ENCODE measurements around the gene MAG.

The MAG gene

DNA sequence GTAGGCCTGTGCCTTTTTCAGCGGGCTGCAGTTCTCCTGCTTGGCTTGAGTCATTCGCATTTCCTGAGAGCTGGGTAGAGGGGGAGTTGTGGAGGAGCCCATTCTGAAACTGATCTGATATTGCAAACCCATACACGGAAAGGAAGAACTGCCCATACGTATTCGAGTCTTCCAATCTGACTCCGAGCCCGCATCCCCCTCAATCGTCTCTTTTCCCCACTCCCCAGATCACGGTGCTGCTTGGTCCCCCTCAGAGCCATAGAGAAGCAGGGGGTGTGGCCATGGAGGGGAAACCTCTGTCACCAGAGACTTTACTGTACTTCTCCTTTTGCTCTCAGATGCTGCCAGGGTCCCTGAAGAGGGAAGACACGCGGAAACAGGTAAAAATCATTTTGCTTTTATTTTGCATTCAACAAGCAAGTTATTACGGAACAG, 36.9 kb downstream of the MAG start, which contains the start of gene CD22:
Gene CD22, plus strand, starts transcription at position 337 of the 435 bp plus-strand sequence. CDS start 2,854 bp downstream, outside the sequence.
- Histone ChIP-seq H3K27me3 (ENCODE audit: control insufficient read depth, insufficient read depth, low read length) (no peaks in the 10 kb centered on the region), H3K36me3 (ENCODE audit: control insufficient read depth, insufficient read depth, low read length) (no peaks in the 10 kb centered on the region), H3K4me3 (ENCODE audit: low read length) (no peak within 1 kb of the TSS), H3K9ac (ENCODE audit: low read length) (no peak within 1 kb of the TSS), H3K27ac (ENCODE audit: low read depth, low read length) (no peak within 1 kb of the TSS), H3K4me1 (ENCODE audit: control insufficient read depth, insufficient read depth, low read length) (no peaks in the 10 kb centered on the region)

- H3K4me3 ChIP-seq (ENCODE audit: low read length) = no peak overlapping the region
- H3K9ac ChIP-seq (ENCODE audit: low read length) = no peak overlapping the region
- H3K4me1 ChIP-seq (ENCODE audit: control insufficient read depth, insufficient read depth, low read length) = no peaks in the 10 kb centered on the region
- no peaks in the 10 kb centered on the region for H3K27me3 ChIP-seq (ENCODE audit: control insufficient read depth, insufficient read depth, low read length)
- no peak overlapping the region for H3K27ac ChIP-seq (ENCODE audit: low read depth, low read length)
- no peaks in the 10 kb centered on the region for H3K36me3 ChIP-seq (ENCODE audit: control insufficient read depth, insufficient read depth, low read length)
Observed at GRCh38 chr19:35329323-35329722, 37.4 kb downstream of the MAG start.

DNA sequence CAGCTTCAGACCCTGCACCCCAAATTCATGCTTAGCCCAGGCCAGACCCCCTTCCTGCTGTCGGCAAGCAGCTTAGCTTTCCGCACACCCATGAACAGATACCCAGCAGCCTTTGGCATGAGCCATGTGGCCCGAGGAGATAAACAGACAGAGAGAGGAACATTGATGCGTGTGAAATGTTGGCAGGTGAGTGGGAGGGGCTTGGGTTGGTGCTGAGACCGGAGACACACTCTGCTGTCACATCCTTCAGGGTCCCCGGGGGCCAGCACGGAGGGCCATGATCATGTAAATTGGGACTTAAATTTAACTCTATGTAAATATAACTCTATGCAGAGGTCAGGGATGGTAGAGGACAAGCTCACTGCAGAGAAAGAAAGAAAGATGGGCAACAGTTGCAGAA, 38.5 kb downstream of the MAG start:
- no peak overlapping the region for H3K4me3 ChIP-seq (ENCODE audit: low read length)
- no peak overlapping the region for H3K27ac ChIP-seq (ENCODE audit: low read depth, low read length)
- H3K36me3 ChIP-seq (ENCODE audit: control insufficient read depth, insufficient read depth, low read length) = no peaks in the 10 kb centered on the region
- H3K9ac ChIP-seq (ENCODE audit: low read length) = no peak overlapping the region
- no peaks in the 10 kb centered on the region for H3K27me3 ChIP-seq (ENCODE audit: control insufficient read depth, insufficient read depth, low read length)
- H3K4me1 ChIP-seq (ENCODE audit: control insufficient read depth, insufficient read depth, low read length) = no peaks in the 10 kb centered on the region

DNA sequence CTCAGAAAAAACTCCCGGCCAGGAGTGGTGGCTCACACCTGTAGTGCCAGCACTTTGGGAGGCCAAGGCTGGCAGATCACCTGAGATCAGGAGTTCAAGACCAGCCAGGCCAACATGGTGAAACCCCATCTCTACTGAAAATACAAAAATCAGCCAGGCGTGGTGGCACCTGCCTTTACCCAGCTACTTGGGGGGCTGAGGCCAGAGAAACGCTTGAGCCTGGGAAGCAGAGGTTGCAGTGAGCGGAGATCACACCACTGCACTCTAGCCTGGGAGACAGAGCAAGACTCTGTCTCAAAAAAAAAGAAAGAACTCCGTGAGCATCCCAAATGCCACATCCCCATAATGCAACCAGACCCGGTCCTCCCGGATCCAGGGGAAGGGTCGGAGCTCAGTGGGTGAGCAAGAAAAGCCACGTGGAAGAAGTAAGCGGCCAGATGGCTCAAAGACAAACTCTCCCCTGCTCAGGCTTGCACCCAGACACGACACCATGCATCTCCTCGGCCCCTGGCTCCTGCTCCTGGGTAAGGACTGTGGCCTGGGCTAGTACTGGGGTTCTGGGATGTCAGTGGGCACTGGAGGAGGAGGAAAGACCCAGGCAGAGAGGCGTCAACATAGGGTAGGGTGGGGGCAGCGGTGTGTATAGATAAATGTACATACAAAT, 39.7 kb downstream of the MAG start:
- H3K27ac ChIP-seq (ENCODE audit: low read depth, low read length) = no peak overlapping the region
- H3K36me3 ChIP-seq (ENCODE audit: control insufficient read depth, insufficient read depth, low read length) = no peaks in the 10 kb centered on the region
- H3K4me3 ChIP-seq (ENCODE audit: low read length) = no peak overlapping the region
- no peaks in the 10 kb centered on the region for H3K27me3 ChIP-seq (ENCODE audit: control insufficient read depth, insufficient read depth, low read length)
- no peaks in the 10 kb centered on the region for H3K4me1 ChIP-seq (ENCODE audit: control insufficient read depth, insufficient read depth, low read length)
- no peak overlapping the region for H3K9ac ChIP-seq (ENCODE audit: low read length)

GRCh38 chr19:35332817-35333216, 40.9 kb downstream of the MAG start:
- no peaks in the 10 kb centered on the region for H3K36me3 ChIP-seq (ENCODE audit: control insufficient read depth, insufficient read depth, low read length)
- no peak overlapping the region for H3K27ac ChIP-seq (ENCODE audit: low read depth, low read length)
- no peaks in the 10 kb centered on the region for H3K4me1 ChIP-seq (ENCODE audit: control insufficient read depth, insufficient read depth, low read length)
- H3K4me3 ChIP-seq (ENCODE audit: low read length) = no peak overlapping the region
- no peaks in the 10 kb centered on the region for H3K27me3 ChIP-seq (ENCODE audit: control insufficient read depth, insufficient read depth, low read length)
- no peak overlapping the region for H3K9ac ChIP-seq (ENCODE audit: low read length)

- H3K27me3 ChIP-seq (ENCODE audit: control insufficient read depth, insufficient read depth, low read length) = no peaks in the 10 kb centered on the region
- no peaks in the 10 kb centered on the region for H3K4me1 ChIP-seq (ENCODE audit: control insufficient read depth, insufficient read depth, low read length)
- H3K4me3 ChIP-seq (ENCODE audit: low read length) = no peak overlapping the region
- H3K36me3 ChIP-seq (ENCODE audit: control insufficient read depth, insufficient read depth, low read length) = no peaks in the 10 kb centered on the region
- H3K27ac ChIP-seq (ENCODE audit: low read depth, low read length) = no peak overlapping the region
- no peak overlapping the region for H3K9ac ChIP-seq (ENCODE audit: low read length)
Observed at GRCh38 chr19:35334144-35334753, 42.3 kb downstream of the MAG start.

GRCh38 chr19:35336166-35336955, 44.4 kb downstream of the MAG start:
- no peaks in the 10 kb centered on the region for H3K27me3 ChIP-seq (ENCODE audit: control insufficient read depth, insufficient read depth, low read length)
- H3K27ac ChIP-seq (ENCODE audit: low read depth, low read length) = no peak overlapping the region
- H3K4me3 ChIP-seq (ENCODE audit: low read length) = no peak overlapping the region
- no peaks in the 10 kb centered on the region for H3K36me3 ChIP-seq (ENCODE audit: control insufficient read depth, insufficient read depth, low read length)
- H3K9ac ChIP-seq (ENCODE audit: low read length) = no peak overlapping the region
- H3K4me1 ChIP-seq (ENCODE audit: control insufficient read depth, insufficient read depth, low read length) = no peaks in the 10 kb centered on the region

- H3K4me3 ChIP-seq (ENCODE audit: low read length) = no peak overlapping the region
- no peak overlapping the region for H3K9ac ChIP-seq (ENCODE audit: low read length)
- no peaks in the 10 kb centered on the region for H3K27me3 ChIP-seq (ENCODE audit: control insufficient read depth, insufficient read depth, low read length)
- no peaks in the 10 kb centered on the region for H3K4me1 ChIP-seq (ENCODE audit: control insufficient read depth, insufficient read depth, low read length)
- H3K27ac ChIP-seq (ENCODE audit: low read depth, low read length) = no peak overlapping the region
- no peaks in the 10 kb centered on the region for H3K36me3 ChIP-seq (ENCODE audit: control insufficient read depth, insufficient read depth, low read length)
Observed at GRCh38 chr19:35337097-35337983, 45.4 kb downstream of the MAG start.

DNA sequence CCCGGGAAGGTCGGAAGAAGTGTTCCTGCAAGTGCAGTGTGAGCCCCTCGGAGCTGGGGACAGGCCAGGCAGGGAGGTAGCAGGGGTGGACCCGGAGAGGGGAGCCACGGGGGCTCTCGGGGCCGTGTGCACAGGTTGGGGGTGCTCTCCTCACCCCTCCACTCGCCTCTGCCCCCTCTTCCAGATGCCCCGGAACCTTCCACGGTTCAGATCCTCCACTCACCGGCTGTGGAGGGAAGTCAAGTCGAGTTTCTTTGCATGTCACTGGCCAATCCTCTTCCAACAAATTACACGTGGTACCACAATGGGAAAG, 46.0 kb downstream of the MAG start:
- Histone ChIP-seq H3K9ac (ENCODE audit: low read length) (no peak overlapping the region), H3K4me1 (ENCODE audit: control insufficient read depth, insufficient read depth, low read length) (no peaks in the 10 kb centered on the region), H3K27me3 (ENCODE audit: control insufficient read depth, insufficient read depth, low read length) (no peaks in the 10 kb centered on the region), H3K27ac (ENCODE audit: low read depth, low read length) (no peak overlapping the region), H3K4me3 (ENCODE audit: low read length) (no peak overlapping the region), H3K36me3 (ENCODE audit: control insufficient read depth, insufficient read depth, low read length) (no peaks in the 10 kb centered on the region)

GRCh38 chr19:35340431-35340830, 48.5 kb downstream of the MAG start:
- H3K36me3 ChIP-seq (ENCODE audit: control insufficient read depth, insufficient read depth, low read length) = no peaks in the 10 kb centered on the region
- no peaks in the 10 kb centered on the region for H3K4me1 ChIP-seq (ENCODE audit: control insufficient read depth, insufficient read depth, low read length)
- H3K4me3 ChIP-seq (ENCODE audit: low read length) = no peak overlapping the region
- no peak overlapping the region for H3K9ac ChIP-seq (ENCODE audit: low read length)
- no peaks in the 10 kb centered on the region for H3K27me3 ChIP-seq (ENCODE audit: control insufficient read depth, insufficient read depth, low read length)
- no peak overlapping the region for H3K27ac ChIP-seq (ENCODE audit: low read depth, low read length)

- H3K9ac ChIP-seq (ENCODE audit: low read length) = no peak overlapping the region
- H3K27me3 ChIP-seq (ENCODE audit: control insufficient read depth, insufficient read depth, low read length) = no peaks in the 10 kb centered on the region
- no peak overlapping the region for H3K27ac ChIP-seq (ENCODE audit: low read depth, low read length)
- no peaks in the 10 kb centered on the region for H3K4me1 ChIP-seq (ENCODE audit: control insufficient read depth, insufficient read depth, low read length)
- no peak overlapping the region for H3K4me3 ChIP-seq (ENCODE audit: low read length)
- no peaks in the 10 kb centered on the region for H3K36me3 ChIP-seq (ENCODE audit: control insufficient read depth, insufficient read depth, low read length)
Observed at GRCh38 chr19:35341006-35341405, 49.0 kb downstream of the MAG start.

DNA sequence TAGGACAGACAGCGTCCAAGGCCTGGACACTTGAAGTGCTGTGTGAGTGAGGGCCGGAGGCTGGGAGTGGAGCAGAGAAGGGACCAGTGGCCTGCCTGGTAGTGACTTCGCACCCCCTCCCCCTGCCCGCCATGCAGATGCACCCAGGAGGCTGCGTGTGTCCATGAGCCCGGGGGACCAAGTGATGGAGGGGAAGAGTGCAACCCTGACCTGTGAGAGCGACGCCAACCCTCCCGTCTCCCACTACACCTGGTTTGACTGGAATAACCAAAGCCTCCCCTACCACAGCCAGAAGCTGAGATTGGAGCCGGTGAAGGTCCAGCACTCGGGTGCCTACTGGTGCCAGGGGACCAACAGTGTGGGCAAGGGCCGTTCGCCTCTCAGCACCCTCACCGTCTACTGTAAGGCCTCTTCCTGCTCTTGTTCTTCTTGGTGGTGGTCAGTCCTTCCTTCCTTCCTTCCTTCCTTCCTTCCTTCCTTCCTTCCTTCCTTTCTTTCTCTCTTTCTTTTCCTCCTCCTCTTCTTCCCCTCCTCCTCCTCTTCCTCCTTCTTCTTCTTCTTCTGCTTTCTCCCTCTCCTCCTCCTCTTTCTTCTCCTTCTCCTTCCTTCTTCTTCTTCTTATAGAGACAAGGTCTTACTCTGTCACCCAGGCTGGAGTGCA, 49.7 kb downstream of the MAG start:
- no peaks in the 10 kb centered on the region for H3K27me3 ChIP-seq (ENCODE audit: control insufficient read depth, insufficient read depth, low read length)
- H3K9ac ChIP-seq (ENCODE audit: low read length) = no peak overlapping the region
- H3K4me3 ChIP-seq (ENCODE audit: low read length) = no peak overlapping the region
- H3K4me1 ChIP-seq (ENCODE audit: control insufficient read depth, insufficient read depth, low read length) = no peaks in the 10 kb centered on the region
- H3K27ac ChIP-seq (ENCODE audit: low read depth, low read length) = no peak overlapping the region
- H3K36me3 ChIP-seq (ENCODE audit: control insufficient read depth, insufficient read depth, low read length) = no peaks in the 10 kb centered on the region
